ENCODE data around the gene GPR148. TPM values are rescaled to one million over a fixed set of nuclear protein-coding genes. Genes with fewer than 3 reads are reported as not detected.

Gene GPR148
- total and polyA plus RNA-seq, 9 donors: not detected

- Histone ChIP-seq H3K4me1 (ENCODE audit: insufficient read depth) (no peaks in the 10 kb centered on the region), H3K36me3 (no peaks in the 10 kb centered on the region), H3K4me3 (no peak overlapping the region), H3K9me3 (no peaks in the 10 kb centered on the region), H3K27me3 (no peaks in the 10 kb centered on the region), H3K27ac (no peak overlapping the region)
- TF ChIP-seq EP300 (IDR thresholded peaks at IDR 0.05): no peak
- TF ChIP-seq, protein P1, sequence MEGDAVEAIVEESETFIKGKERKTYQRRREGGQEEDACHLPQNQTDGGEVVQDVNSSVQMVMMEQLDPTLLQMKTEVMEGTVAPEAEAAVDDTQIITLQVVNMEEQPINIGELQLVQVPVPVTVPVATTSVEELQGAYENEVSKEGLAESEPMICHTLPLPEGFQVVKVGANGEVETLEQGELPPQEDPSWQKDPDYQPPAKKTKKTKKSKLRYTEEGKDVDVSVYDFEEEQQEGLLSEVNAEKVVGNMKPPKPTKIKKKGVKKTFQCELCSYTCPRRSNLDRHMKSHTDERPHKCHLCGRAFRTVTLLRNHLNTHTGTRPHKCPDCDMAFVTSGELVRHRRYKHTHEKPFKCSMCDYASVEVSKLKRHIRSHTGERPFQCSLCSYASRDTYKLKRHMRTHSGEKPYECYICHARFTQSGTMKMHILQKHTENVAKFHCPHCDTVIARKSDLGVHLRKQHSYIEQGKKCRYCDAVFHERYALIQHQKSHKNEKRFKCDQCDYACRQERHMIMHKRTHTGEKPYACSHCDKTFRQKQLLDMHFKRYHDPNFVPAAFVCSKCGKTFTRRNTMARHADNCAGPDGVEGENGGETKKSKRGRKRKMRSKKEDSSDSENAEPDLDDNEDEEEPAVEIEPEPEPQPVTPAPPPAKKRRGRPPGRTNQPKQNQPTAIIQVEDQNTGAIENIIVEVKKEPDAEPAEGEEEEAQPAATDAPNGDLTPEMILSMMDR (IDR thresholded peaks at IDR 0.05): no peak
- no peak for TF ChIP-seq POLR2A (IDR thresholded peaks at IDR 0.05)
- no peak for DNase-seq
- intact Hi-C loops (cut with DNase I): no loop called here
- 82 to 92% (median 85%) methylated on average over 14 of the region's 14 CpGs for WGBS, 3 donors
Measured at GRCh38 chr2:130737592-130737991, 8.7 kb downstream of the GPR148 start.

GRCh38 chr2:130740671-130741070 is 11.8 kb downstream of the GPR148 start:
- WGBS, 3 donors: 50 to 58% (median 51%) methylated on average over 12 of the region's 12 CpGs
- DNase-seq: no peak
- TF ChIP-seq, protein P1 (IDR thresholded peaks at IDR 0.05): no peak
- TF ChIP-seq EP300 (IDR thresholded peaks at IDR 0.05) (no peak), POLR2A (IDR thresholded peaks at IDR 0.05) (no peak)

DNA sequence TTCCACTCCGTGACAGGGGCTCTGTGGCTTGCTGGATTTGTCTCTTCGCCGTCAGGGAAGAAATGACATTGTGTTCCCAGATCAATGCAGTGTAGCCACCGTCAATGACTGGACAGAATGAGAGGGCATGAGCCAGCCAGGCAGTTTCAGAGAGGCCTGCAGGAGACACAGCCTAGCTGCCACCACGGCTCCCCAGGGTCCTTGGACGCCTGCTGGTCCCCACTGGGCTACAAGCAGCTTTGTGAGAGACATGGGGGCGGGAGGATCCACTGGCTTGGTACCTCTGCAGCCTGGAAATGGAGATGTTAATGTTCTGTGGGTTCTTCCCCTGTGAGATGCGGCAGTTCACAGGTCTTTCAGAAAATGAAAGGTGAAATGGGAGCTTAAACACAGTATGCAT is 14.4 kb downstream of the GPR148 start:
- intact Hi-C loops (cut with DNase I): no loop called here
- Histone ChIP-seq H3K4me3 (no peak overlapping the region), H3K4me1 (ENCODE audit: insufficient read depth) (no peaks in the 10 kb centered on the region), H3K27ac (no peak overlapping the region), H3K27me3 (no peaks in the 10 kb centered on the region), H3K9me3 (no peaks in the 10 kb centered on the region), H3K36me3 (no peaks in the 10 kb centered on the region)
- TF ChIP-seq, protein P1 (IDR thresholded peaks at IDR 0.05): no peak
- TF ChIP-seq EP300 (IDR thresholded peaks at IDR 0.05): no peak
- no peak for DNase-seq
- 71 to 80% (median 74%) methylated on average over 8 of the region's 8 CpGs for WGBS, 3 donors

More at GRCh38 chr2:130740671-130741070, 11.8 kb downstream of the GPR148 start:
- H3K4me1 ChIP-seq (ENCODE audit: insufficient read depth): no peaks in the 10 kb centered on the region
- H3K9me3 ChIP-seq: no peaks in the 10 kb centered on the region
- no peak overlapping the region for H3K4me3 ChIP-seq
- intact Hi-C loops (cut with DNase I): no loop called here
- no peaks in the 10 kb centered on the region for H3K27me3 ChIP-seq
- H3K36me3 ChIP-seq: no peaks in the 10 kb centered on the region
- no peak overlapping the region for H3K27ac ChIP-seq

DNA sequence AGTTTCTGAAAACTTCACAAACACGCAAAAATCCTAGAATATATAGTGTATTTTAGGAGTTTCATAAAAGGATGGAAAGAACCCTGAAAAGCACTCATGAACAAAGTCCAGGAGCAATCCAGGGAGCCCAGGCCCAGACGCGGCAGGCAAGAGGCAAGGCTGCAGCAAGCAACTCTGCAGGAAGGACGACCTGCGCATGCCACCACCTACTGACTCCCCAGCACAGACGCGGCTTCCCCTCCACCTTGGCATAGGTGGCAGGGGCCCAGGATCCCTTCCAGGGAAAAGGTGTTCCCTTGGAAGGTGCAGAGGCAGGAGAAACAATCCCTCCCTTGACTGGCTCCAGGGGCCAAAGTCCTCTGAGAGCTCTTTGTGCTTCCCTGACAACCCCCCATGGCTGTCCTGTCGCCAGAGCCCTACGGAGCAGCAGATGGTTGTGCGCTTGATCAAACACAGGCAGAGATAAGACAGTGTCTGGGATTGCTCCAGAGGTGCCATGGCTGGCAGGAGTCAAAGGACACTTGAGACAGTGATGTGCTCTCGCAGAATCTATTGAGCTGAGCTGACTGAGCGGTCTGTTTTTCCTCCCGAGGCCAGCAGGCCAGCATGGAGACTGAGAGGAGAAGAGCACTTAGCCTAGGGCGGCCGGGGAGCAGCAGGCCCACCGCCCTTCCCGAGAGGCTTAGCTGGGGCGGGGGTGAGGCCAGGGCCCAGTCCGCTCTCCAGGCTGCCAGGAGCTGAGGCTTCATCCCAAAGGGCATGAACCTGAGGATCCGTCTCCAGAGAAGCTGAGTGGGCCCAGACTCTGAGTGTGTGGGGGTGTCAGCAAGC is 15.6 kb downstream of the GPR148 start:
- Histone ChIP-seq H3K4me3 (no peak overlapping the region), H3K27ac (no peak overlapping the region), H3K27me3 (no peaks in the 10 kb centered on the region), H3K4me1 (ENCODE audit: insufficient read depth) (no peaks in the 10 kb centered on the region), H3K36me3 (no peaks in the 10 kb centered on the region), H3K9me3 (no peaks in the 10 kb centered on the region)
- 31 to 42% (median 40%) methylated on average over 18 to 20 of the region's 20 CpGs for WGBS, 3 donors
- intact Hi-C loops (cut with DNase I): no loop called here
- DNase-seq: no peak
- TF ChIP-seq, protein P1 (IDR thresholded peaks at IDR 0.05): no peak
- TF ChIP-seq POLR2A (IDR thresholded peaks at IDR 0.05) (no peak), EP300 (IDR thresholded peaks at IDR 0.05) (no peak)
